ENCODE measurements around the gene KNCN.

- TF ChIP-seq CTCF (IDR thresholded peaks at IDR 0.05): no peak
- no peak for TF ChIP-seq EZH2 (IDR thresholded peaks at IDR 0.05; ENCODE audit: borderline replicate concordance, insufficient read depth, low read depth, low read length, poor library complexity, severe bottlenecking)
Observed at GRCh38 chr1:46538147-46538546, 13.3 kb downstream of the KNCN start.
